Measurements from ENCODE around the gene SPC24. TPM values are rescaled to one million over a fixed set of nuclear protein-coding genes. Genes with fewer than 3 reads are reported as not detected.

SPC24 gene
- total and polyA plus RNA-seq, 2 donors (not counting 1 experiment from before 2014, with no cell fraction given) = 0.12 to 0.15 TPM

DNA sequence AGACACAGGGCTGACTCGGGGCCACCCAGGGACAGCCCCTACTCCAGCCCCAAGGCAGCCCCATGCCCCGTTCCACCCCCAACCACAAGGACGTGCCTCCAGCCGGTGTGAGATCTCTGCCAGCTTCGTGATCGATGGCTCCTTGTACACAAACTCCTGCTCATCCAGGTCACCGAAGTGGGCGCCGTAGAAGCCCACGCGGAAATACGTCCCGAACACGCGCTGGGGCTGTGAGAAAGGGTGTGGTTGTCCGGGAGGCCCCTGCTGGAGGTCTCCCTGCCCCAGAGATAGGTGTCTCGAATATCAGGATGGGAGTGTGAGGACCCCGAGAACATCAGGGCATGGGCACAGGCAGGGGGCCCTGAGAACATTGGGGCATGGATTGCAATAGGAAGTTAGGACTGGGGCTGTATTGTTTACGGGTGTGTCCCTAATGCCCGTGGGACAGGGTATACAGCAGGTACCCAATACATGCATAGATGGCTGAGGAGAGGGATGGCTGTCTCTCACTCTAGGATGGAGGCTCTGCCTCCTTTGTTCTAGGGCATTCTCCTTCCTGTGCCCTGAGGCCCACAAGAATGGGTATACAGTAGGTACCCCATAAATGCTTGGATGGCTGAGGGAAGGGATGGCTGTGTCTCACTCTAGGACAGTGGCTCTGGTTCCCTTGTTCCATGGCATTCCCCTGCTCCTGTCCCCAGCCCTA lies 47.1 kb upstream of the SPC24 start:
- 94% methylated on average over 18 of the region's 20 CpGs for WGBS (ENCODE audit: insufficient coverage)
- Mint-ChIP-seq H3K27ac (no peak overlapping the region), H3K27me3 (peaks cover 3% of the 10 kb centered on the region), H3K4me3 (no peak overlapping the region), H3K4me1 (peaks cover 13% of the 10 kb centered on the region), H3K9me3 (ENCODE audit: insufficient read depth) (no peaks in the 10 kb centered on the region)
- peaks cover 0 to 3% (median 0%) of the 10 kb centered on the region in 4 experiments for H3K27me3 ChIP-seq (replicated peaks in 1 of 4; ENCODE audit: control extremely low read depth in 1 of 4, control insufficient read depth in 3 of 4, insufficient read depth in 4 of 4, low read length in 3 of 4)
- TF ChIP-seq EZH2 (IDR thresholded peaks at IDR 0.05; ENCODE audit: borderline replicate concordance, insufficient read depth, low read depth, low read length, poor library complexity, severe bottlenecking) = no peak
- TF ChIP-seq, protein P1, sequence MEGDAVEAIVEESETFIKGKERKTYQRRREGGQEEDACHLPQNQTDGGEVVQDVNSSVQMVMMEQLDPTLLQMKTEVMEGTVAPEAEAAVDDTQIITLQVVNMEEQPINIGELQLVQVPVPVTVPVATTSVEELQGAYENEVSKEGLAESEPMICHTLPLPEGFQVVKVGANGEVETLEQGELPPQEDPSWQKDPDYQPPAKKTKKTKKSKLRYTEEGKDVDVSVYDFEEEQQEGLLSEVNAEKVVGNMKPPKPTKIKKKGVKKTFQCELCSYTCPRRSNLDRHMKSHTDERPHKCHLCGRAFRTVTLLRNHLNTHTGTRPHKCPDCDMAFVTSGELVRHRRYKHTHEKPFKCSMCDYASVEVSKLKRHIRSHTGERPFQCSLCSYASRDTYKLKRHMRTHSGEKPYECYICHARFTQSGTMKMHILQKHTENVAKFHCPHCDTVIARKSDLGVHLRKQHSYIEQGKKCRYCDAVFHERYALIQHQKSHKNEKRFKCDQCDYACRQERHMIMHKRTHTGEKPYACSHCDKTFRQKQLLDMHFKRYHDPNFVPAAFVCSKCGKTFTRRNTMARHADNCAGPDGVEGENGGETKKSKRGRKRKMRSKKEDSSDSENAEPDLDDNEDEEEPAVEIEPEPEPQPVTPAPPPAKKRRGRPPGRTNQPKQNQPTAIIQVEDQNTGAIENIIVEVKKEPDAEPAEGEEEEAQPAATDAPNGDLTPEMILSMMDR (IDR thresholded peaks at IDR 0.05) = no peak
- H3K4me2 ChIP-seq (replicated peaks; ENCODE audit: low read depth, low read length, poor library complexity, severe bottlenecking) = no peak overlapping the region
- H3K9me3 ChIP-seq (ENCODE audit: control extremely low read depth in 1 of 3, control insufficient read depth in 2 of 3, insufficient read depth in 1 of 3, low read length in 2 of 3) = no peaks in the 10 kb centered on the region
- intact Hi-C loops (cut with micrococcal nuclease) = loop anchor here (1.0 to 5.0 kb wide), 3 partner anchors 65 to 260 kb away; no protein-coding TSS in a partner anchor
- H3K27ac ChIP-seq (ENCODE audit: low read length in 2 of 2) = no peak overlapping the region
- no peak for ATAC-seq (ENCODE audit: low read depth)
- no peak overlapping the region for H2AFZ ChIP-seq (ENCODE audit: insufficient read depth, low read depth, low read length, poor library complexity, severe bottlenecking)
- POLR2A ChIA-PET = no interaction called here
- H4K20me1 ChIP-seq (ENCODE audit: control insufficient read depth, insufficient read depth, low read length, poor library complexity, severe bottlenecking) = no peaks in the 10 kb centered on the region
- DNase-seq = no peak
- CTCF ChIA-PET = interaction anchor here (0.8 to 3.4 kb wide), 7 partner anchors 11 to 167 kb away, joined by 3 to 24 read pairs (median 7); no protein-coding TSS in a partner anchor
- no peaks in the 10 kb centered on the region for H3K79me2 ChIP-seq (ENCODE audit: control insufficient read depth, insufficient read depth, low read length)
- H3K4me1 ChIP-seq (ENCODE audit: control insufficient read depth in 2 of 2, insufficient read depth in 2 of 2, low read length in 2 of 2) = peaks cover 4 to 11% of the 10 kb centered on the region in 2 donors
- no peak overlapping the region for H3K4me3 ChIP-seq (ENCODE audit: control extremely low read depth in 1 of 5, extremely low read depth in 1 of 5, insufficient read depth in 1 of 5, low read depth in 2 of 5, low read length in 4 of 5)
- H3K9ac ChIP-seq (ENCODE audit: low read length) = no peak overlapping the region
- H3K36me3 ChIP-seq (replicated peaks in 1 of 2; ENCODE audit: control extremely low read depth in 1 of 2, control insufficient read depth in 1 of 2, extremely low read depth in 1 of 2, insufficient read depth in 2 of 2, low read length in 1 of 2) = no peaks in the 10 kb centered on the region

DNA sequence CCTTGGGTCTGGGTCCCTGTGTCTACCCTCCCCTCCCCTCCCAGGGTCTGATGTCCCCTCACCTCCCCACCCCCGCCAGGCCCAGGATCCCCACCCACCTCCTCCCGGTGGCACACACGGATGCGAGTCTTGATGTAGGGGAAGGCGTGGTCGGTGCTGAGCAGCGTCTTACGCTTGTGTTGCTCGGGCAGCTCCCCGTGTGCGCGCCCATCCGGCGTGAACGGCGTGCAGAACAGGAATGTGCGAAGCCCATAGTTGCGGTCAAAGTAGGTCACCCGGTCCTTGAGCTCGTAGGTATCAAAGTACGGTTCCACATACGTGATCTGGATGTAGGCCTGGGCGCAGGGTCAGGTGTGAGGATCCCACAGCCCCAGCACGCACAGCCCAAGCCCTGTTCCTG lies 46.2 kb upstream of the SPC24 start:
- Histone ChIP-seq H4K20me1 (ENCODE audit: control insufficient read depth, insufficient read depth, low read length, poor library complexity, severe bottlenecking) (no peaks in the 10 kb centered on the region), H3K4me2 (replicated peaks; ENCODE audit: low read depth, low read length, poor library complexity, severe bottlenecking) (no peak overlapping the region), H2AFZ (ENCODE audit: insufficient read depth, low read depth, low read length, poor library complexity, severe bottlenecking) (no peak overlapping the region), H3K27me3 (replicated peaks in 1 of 4; ENCODE audit: control extremely low read depth in 1 of 4, control insufficient read depth in 3 of 4, insufficient read depth in 4 of 4, low read length in 3 of 4) (peaks cover 0 to 8% (median under 1%) of the 10 kb centered on the region in 4 experiments), H3K9ac (ENCODE audit: low read length) (no peak overlapping the region), H3K4me1 (ENCODE audit: control insufficient read depth in 2 of 2, insufficient read depth in 2 of 2, low read length in 2 of 2) (peaks cover 8 to 16% of the 10 kb centered on the region in 2 donors), H3K27ac (ENCODE audit: low read length in 2 of 2) (no peak overlapping the region), H3K79me2 (ENCODE audit: control insufficient read depth, insufficient read depth, low read length) (no peaks in the 10 kb centered on the region), H3K36me3 (replicated peaks in 1 of 2; ENCODE audit: control extremely low read depth in 1 of 2, control insufficient read depth in 1 of 2, extremely low read depth in 1 of 2, insufficient read depth in 2 of 2, low read length in 1 of 2) (no peaks in the 10 kb centered on the region), H3K9me3 (ENCODE audit: control extremely low read depth in 1 of 3, control insufficient read depth in 2 of 3, insufficient read depth in 1 of 3, low read length in 2 of 3) (no peaks in the 10 kb centered on the region), H3K4me3 (ENCODE audit: control extremely low read depth in 1 of 5, extremely low read depth in 1 of 5, insufficient read depth in 1 of 5, low read depth in 2 of 5, low read length in 4 of 5) (no peak overlapping the region)
- no peaks in the 10 kb centered on the region for H3K9me3 Mint-ChIP-seq (ENCODE audit: insufficient read depth)
- H3K4me1 Mint-ChIP-seq = peaks cover 14% of the 10 kb centered on the region
- intact Hi-C loops (cut with micrococcal nuclease) = loop anchor here (5.0 kb wide), 1 partner anchor 259 kb away; no protein-coding TSS in a partner anchor
- POLR2A ChIA-PET = no interaction called here
- 95% methylated on average over 23 of the region's 24 CpGs for WGBS (ENCODE audit: insufficient coverage)
- no peak for ATAC-seq (ENCODE audit: low read depth)
- peaks cover 3% of the 10 kb centered on the region for H3K27me3 Mint-ChIP-seq
- H3K27ac Mint-ChIP-seq = no peak overlapping the region
- CTCF ChIA-PET = interaction anchor here (0.8 to 2.7 kb wide), 4 partner anchors 10 to 166 kb away, joined by 3 to 8 read pairs (median 4); no protein-coding TSS in a partner anchor
- DNase-seq = no peak
- TF ChIP-seq, protein P1 (IDR thresholded peaks at IDR 0.05) = no peak
- TF ChIP-seq EZH2 (IDR thresholded peaks at IDR 0.05; ENCODE audit: borderline replicate concordance, insufficient read depth, low read depth, low read length, poor library complexity, severe bottlenecking) = no peak
- H3K4me3 Mint-ChIP-seq = no peak overlapping the region

Data from B cell (primary cell).